Muscle layer of duodenum (tissue), 2 donors: Measurements from ENCODE around the gene PNPLA2.
A peak's percentile ranks its signal among the peaks of the same experiment; 100 is the strongest.

Experiments used
- H3K27ac ChIP-seq: one replicate; pipeline ENCODE4 v1.7.0; 2013; ENCODE audit warnings: mild to moderate bottlenecking, low read length
- H3K27me3 ChIP-seq: one replicate; pipeline ENCODE4 v1.7.0; 2013; ENCODE audit warnings: low read depth, mild to moderate bottlenecking, control low read depth, low read length
- H3K36me3 ChIP-seq, 2 donors: one replicate each; pipeline ENCODE4 v1.7.0; 2013; ENCODE audit warnings: low read length in 2 of 2, control low read depth in 1 of 2, mild to moderate bottlenecking in 1 of 2; ENCODE audit not compliant: insufficient read depth in 2 of 2, control insufficient read depth in 1 of 2
- H3K4me1 ChIP-seq, 2 donors: one replicate each; pipeline ENCODE4 v1.7.0; 2013; ENCODE audit warnings: low read length in 2 of 2, mild to moderate bottlenecking in 2 of 2, control low read depth in 1 of 2, moderate library complexity in 1 of 2; ENCODE audit not compliant: insufficient read depth in 2 of 2, control insufficient read depth in 1 of 2
- H3K4me3 ChIP-seq, 2 donors: one replicate each; pipeline ENCODE4 v1.7.0; 2013; ENCODE audit warnings: low read length in 2 of 2, low read depth in 1 of 2, mild to moderate bottlenecking in 1 of 2
- H3K9me3 ChIP-seq, 2 donors: one replicate each; pipeline ENCODE4 v1.7.0; 2013; ENCODE audit warnings: low read length in 2 of 2, control low read depth in 1 of 2, mild to moderate bottlenecking in 1 of 2; ENCODE audit not compliant: control insufficient read depth in 1 of 2
- donor health status: healthy.

PNPLA2 gene

GRCh38 chr11:776561-777287 is 42.0 kb upstream of the PNPLA2 start:
- H3K4me1 ChIP-seq = peaks cover 4 to 42% of the 10 kb centered on the region in 2 donors
- no peaks in the 10 kb centered on the region for H3K9me3 ChIP-seq
- H3K4me3 ChIP-seq = peak overlapping the region; percentile 59 to 88
- H3K36me3 ChIP-seq = peaks cover 0 to 18% of the 10 kb centered on the region in 2 donors
- H3K27me3 ChIP-seq = no peaks in the 10 kb centered on the region
- no peak overlapping the region for H3K27ac ChIP-seq

GRCh38 chr11:777288-778255 is 41.1 kb upstream of the PNPLA2 start, which contains the start of gene GATD1:
TSS of gene GATD1 (minus strand) at chr11:777487. CDS start at chr11:777462, 25 bp downstream.
- H3K36me3 ChIP-seq = peaks cover 0 to 9% of the 10 kb centered on the region in 2 donors
- peaks cover 4 to 42% of the 10 kb centered on the region in 2 donors for H3K4me1 ChIP-seq
- peak within 1 kb of the TSS; percentile 59 to 88 for H3K4me3 ChIP-seq
- H3K27ac ChIP-seq = no peak within 1 kb of the TSS
- H3K27me3 ChIP-seq = no peaks in the 10 kb centered on the region
- H3K9me3 ChIP-seq = no peaks in the 10 kb centered on the region

- no peak overlapping the region for H3K27ac ChIP-seq
- peaks cover 4 to 37% of the 10 kb centered on the region in 2 donors for H3K4me1 ChIP-seq
- no peaks in the 10 kb centered on the region for H3K27me3 ChIP-seq
- no peaks in the 10 kb centered on the region for H3K36me3 ChIP-seq
- no peaks in the 10 kb centered on the region for H3K9me3 ChIP-seq
- H3K4me3 ChIP-seq = no peak overlapping the region
Observed at GRCh38 chr11:778976-779954, 39.4 kb upstream of the PNPLA2 start.

GRCh38 chr11:779955-780532 is 38.7 kb upstream of the PNPLA2 start:
- H3K4me3 ChIP-seq = no peak overlapping the region

GRCh38 chr11:782264-783174 is 36.2 kb upstream of the PNPLA2 start:
- peaks cover 0 to 15% of the 10 kb centered on the region in 2 donors for H3K4me1 ChIP-seq
- no peaks in the 10 kb centered on the region for H3K36me3 ChIP-seq
- no peaks in the 10 kb centered on the region for H3K9me3 ChIP-seq
- no peak overlapping the region for H3K27ac ChIP-seq
- no peak overlapping the region for H3K4me3 ChIP-seq
- H3K27me3 ChIP-seq = no peaks in the 10 kb centered on the region

More at GRCh38 chr11:779955-780532, 38.7 kb upstream of the PNPLA2 start:
- Histone ChIP-seq H3K27me3 (no peaks in the 10 kb centered on the region), H3K27ac (no peak overlapping the region), H3K36me3 (no peaks in the 10 kb centered on the region), H3K4me1 (peaks cover 4 to 33% of the 10 kb centered on the region in 2 donors), H3K9me3 (no peaks in the 10 kb centered on the region)

- H3K36me3 ChIP-seq = no peaks in the 10 kb centered on the region
- H3K4me3 ChIP-seq = no peak overlapping the region
- H3K27me3 ChIP-seq = no peaks in the 10 kb centered on the region
- H3K4me1 ChIP-seq = peaks cover 0 to 10% of the 10 kb centered on the region in 2 donors
- H3K27ac ChIP-seq = no peak overlapping the region
- H3K9me3 ChIP-seq = no peaks in the 10 kb centered on the region
Observed at GRCh38 chr11:783581-784015, 35.1 kb upstream of the PNPLA2 start.

- H3K4me3 ChIP-seq = no peak overlapping the region
- H3K9me3 ChIP-seq = no peaks in the 10 kb centered on the region
- H3K36me3 ChIP-seq = peaks cover 0 to under 1% of the 10 kb centered on the region in 2 donors
- H3K27ac ChIP-seq = no peak overlapping the region
- H3K4me1 ChIP-seq = peaks cover 0 to 19% of the 10 kb centered on the region in 2 donors
- H3K27me3 ChIP-seq = peaks cover 7% of the 10 kb centered on the region
Observed at GRCh38 chr11:786235-787083, 32.3 kb upstream of the PNPLA2 start.

- peaks cover 0 to 19% of the 10 kb centered on the region in 2 donors for H3K4me1 ChIP-seq
- no peaks in the 10 kb centered on the region for H3K9me3 ChIP-seq
- H3K36me3 ChIP-seq = peaks cover 0 to 8% of the 10 kb centered on the region in 2 donors
- no peak overlapping the region for H3K27ac ChIP-seq
- H3K4me3 ChIP-seq = no peak overlapping the region
- H3K27me3 ChIP-seq = peaks cover 7% of the 10 kb centered on the region
Observed at GRCh38 chr11:787084-787675, 31.5 kb upstream of the PNPLA2 start.
